ENCODE data around the gene PRICKLE1.

- TF ChIP-seq CTCF (IDR thresholded peaks at IDR 0.05), result no peak
- TF ChIP-seq POLR2A (IDR thresholded peaks at IDR 0.05), result no peak
Observed at GRCh38 chr12:42570076-42570475, 19.5 kb downstream of the PRICKLE1 start.
